ENCODE measurements around the gene AP1AR. TPM values are rescaled to one million over a fixed set of nuclear protein-coding genes. Genes with fewer than 3 reads are reported as not detected.

The AP1AR gene
- total RNA-seq, 1 experiment from 2014 or later, result 30.8 TPM

DNA sequence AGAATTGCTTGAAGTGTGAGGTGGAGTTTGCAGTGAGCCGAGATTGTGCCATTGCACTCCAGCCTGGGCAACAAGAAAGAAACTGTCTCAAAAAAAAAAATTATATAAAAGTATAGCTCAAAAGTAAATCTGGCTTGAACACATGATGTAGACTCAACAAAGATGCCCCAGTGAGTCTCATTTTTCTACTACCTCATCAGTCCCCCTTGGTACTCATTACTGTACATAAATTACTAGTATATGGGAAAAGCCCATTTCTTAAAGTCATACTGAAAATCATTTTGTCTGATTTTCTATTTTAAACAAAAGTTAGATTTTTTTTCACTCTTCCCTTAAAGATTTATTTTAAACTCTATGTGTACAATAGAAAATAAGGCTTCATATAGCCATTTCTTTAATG lies 47.1 kb upstream of the AP1AR start:
- Mint-ChIP-seq H3K4me3 (ENCODE audit: low read depth, unreplicated experiment) (no peak overlapping the region), H3K36me3 (ENCODE audit: insufficient read depth, unreplicated experiment) (no peaks in the 10 kb centered on the region), H3K27me3 (ENCODE audit: unreplicated experiment) (no peaks in the 10 kb centered on the region), H3K27ac (ENCODE audit: unreplicated experiment) (no peak overlapping the region), H3K9me3 (ENCODE audit: low read depth, unreplicated experiment) (no peaks in the 10 kb centered on the region), H3K4me1 (ENCODE audit: low read depth, unreplicated experiment) (no peaks in the 10 kb centered on the region)
- intact Hi-C loops (cut with micrococcal nuclease; ENCODE audit: unreplicated experiment), result no loop called here
- no TSS peak for BruUV-seq (replicated peaks)
- CTCF ChIA-PET, result no interaction called here
- TF ChIP-seq, protein P1, sequence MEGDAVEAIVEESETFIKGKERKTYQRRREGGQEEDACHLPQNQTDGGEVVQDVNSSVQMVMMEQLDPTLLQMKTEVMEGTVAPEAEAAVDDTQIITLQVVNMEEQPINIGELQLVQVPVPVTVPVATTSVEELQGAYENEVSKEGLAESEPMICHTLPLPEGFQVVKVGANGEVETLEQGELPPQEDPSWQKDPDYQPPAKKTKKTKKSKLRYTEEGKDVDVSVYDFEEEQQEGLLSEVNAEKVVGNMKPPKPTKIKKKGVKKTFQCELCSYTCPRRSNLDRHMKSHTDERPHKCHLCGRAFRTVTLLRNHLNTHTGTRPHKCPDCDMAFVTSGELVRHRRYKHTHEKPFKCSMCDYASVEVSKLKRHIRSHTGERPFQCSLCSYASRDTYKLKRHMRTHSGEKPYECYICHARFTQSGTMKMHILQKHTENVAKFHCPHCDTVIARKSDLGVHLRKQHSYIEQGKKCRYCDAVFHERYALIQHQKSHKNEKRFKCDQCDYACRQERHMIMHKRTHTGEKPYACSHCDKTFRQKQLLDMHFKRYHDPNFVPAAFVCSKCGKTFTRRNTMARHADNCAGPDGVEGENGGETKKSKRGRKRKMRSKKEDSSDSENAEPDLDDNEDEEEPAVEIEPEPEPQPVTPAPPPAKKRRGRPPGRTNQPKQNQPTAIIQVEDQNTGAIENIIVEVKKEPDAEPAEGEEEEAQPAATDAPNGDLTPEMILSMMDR (IDR thresholded peaks at IDR 0.05; ENCODE audit: unreplicated experiment), result no peak
- DNase-seq, result no peak

DNA sequence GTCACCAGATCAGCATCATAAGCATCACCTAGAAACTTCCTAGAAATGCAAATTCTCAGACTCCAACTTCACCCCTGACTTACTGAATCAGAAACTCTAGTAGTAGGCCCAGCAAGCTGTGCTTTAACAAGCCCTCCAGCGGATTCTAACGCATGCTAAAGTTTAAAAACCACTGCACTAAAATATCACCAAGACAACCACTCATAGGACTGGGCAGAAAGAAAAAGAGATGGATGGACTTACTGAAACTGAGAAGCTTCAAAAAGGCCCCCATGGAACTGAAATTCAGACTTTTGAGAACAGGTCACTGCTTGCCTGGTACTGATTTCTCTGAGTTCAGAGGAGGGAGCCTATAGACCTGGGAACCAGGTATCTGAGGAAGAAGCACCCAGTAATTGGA lies 46.3 kb upstream of the AP1AR start:
- Mint-ChIP-seq H3K27me3 (ENCODE audit: unreplicated experiment) (no peaks in the 10 kb centered on the region), H3K4me3 (ENCODE audit: low read depth, unreplicated experiment) (no peak overlapping the region), H3K4me1 (ENCODE audit: low read depth, unreplicated experiment) (no peaks in the 10 kb centered on the region), H3K36me3 (ENCODE audit: insufficient read depth, unreplicated experiment) (no peaks in the 10 kb centered on the region), H3K9me3 (ENCODE audit: low read depth, unreplicated experiment) (no peaks in the 10 kb centered on the region), H3K27ac (ENCODE audit: unreplicated experiment) (no peak overlapping the region)
- CTCF ChIA-PET, result no interaction called here
- no peak for DNase-seq
- TF ChIP-seq, protein P1 (IDR thresholded peaks at IDR 0.05; ENCODE audit: unreplicated experiment), result no peak
- intact Hi-C loops (cut with micrococcal nuclease; ENCODE audit: unreplicated experiment), result no loop called here
- BruUV-seq (replicated peaks), result no TSS peak

DNA sequence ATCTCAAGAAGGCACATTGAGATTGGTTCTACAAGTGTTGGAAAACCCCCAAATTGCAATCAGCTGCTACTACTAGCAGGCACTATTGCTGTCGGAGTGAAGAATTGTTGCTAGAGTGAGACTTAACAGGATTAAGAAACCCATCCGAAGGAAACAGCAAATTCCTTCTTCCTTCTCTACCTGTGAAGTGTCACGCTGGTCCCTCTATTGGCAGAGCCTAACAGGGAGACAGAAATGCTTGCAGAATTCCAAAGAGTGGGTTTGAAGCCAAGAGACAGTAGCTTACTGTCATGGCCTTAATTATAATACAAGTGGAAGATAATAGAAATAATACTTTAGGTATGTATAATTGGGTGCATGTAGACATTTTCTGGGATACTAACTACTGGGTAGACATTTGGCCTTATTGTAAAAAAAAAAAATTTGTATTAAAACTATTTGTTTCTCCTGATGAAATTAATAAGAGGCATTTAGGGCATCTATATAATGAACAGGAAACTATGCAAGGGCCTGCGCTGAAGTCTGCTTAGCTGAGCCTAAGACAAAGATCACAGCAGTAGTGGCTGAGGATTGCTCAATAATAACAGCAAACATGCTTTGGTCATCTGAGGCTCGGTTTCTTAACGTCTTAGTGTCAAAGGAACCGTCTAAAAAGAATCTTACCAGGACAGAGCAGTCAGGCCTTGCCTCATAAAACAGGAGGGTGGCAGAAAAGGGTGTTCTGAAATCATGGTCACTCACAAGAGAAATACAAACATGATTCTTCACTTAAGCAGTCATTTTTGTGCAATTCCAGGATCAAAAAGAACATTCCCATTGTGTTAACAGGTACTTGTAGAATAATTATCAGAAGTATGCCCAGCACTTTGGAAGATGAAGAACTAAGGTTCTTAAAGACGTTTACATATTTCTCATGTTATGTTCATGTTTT lies 45.6 kb upstream of the AP1AR start:
- BruUV-seq (replicated peaks), result no TSS peak
- Mint-ChIP-seq H3K4me3 (ENCODE audit: low read depth, unreplicated experiment) (no peak overlapping the region), H3K27me3 (ENCODE audit: unreplicated experiment) (no peaks in the 10 kb centered on the region), H3K27ac (ENCODE audit: unreplicated experiment) (no peak overlapping the region), H3K4me1 (ENCODE audit: low read depth, unreplicated experiment) (no peaks in the 10 kb centered on the region), H3K36me3 (ENCODE audit: insufficient read depth, unreplicated experiment) (no peaks in the 10 kb centered on the region), H3K9me3 (ENCODE audit: low read depth, unreplicated experiment) (no peaks in the 10 kb centered on the region)
- no peak for DNase-seq
- intact Hi-C loops (cut with micrococcal nuclease; ENCODE audit: unreplicated experiment), result no loop called here
- TF ChIP-seq, protein P1 (IDR thresholded peaks at IDR 0.05; ENCODE audit: unreplicated experiment), result no peak
- CTCF ChIA-PET, result no interaction called here

DNA sequence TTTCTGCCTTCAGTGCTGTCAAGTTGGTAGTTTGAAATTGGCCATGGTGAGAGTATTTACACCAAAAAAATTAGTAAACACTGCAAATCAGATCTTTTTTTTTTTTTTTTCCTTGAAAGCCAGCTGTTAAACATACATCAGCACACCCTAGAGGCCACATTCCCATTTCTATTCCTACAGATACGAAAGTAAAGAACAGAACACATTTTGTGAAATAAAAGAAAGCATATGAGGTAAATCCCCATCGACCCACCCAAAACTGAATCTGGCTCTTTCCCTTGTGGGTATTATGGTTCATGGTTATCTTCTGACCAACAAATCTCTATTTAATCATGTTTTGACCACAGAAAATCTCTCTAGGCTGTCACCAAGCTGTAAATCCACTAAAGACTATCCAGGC lies 41.8 kb upstream of the AP1AR start:
- H3K9me3 Mint-ChIP-seq (ENCODE audit: low read depth, unreplicated experiment), result no peaks in the 10 kb centered on the region
- no peak overlapping the region for H3K27ac Mint-ChIP-seq (ENCODE audit: unreplicated experiment)
- CTCF ChIA-PET, result interaction anchor here (0.7 to 1.1 kb wide), 2 partner anchors 90 to 611 kb away, joined by 6 to 7 read pairs; no protein-coding TSS in a partner anchor

More for the DNA sequence above, 41.8 kb upstream of the AP1AR start:
- Mint-ChIP-seq H3K36me3 (ENCODE audit: insufficient read depth, unreplicated experiment) (no peaks in the 10 kb centered on the region), H3K4me1 (ENCODE audit: low read depth, unreplicated experiment) (no peaks in the 10 kb centered on the region), H3K4me3 (ENCODE audit: low read depth, unreplicated experiment) (no peak overlapping the region), H3K27me3 (ENCODE audit: unreplicated experiment) (no peaks in the 10 kb centered on the region)
- TF ChIP-seq, protein P1 (IDR thresholded peaks at IDR 0.05; ENCODE audit: unreplicated experiment), result no peak
- no TSS peak for BruUV-seq (replicated peaks)
- no peak for DNase-seq
- intact Hi-C loops (cut with micrococcal nuclease; ENCODE audit: unreplicated experiment), result no loop called here

All from Calu3 (cell line).